ENCODE results near the gene CS. TPM values are rescaled to one million over a fixed set of nuclear protein-coding genes. Genes with fewer than 3 reads are reported as not detected.

CS gene
- 121 and 149 TPM in 2 replicates for polyA plus RNA-seq (2012; rRNA removed)
- 100 and 110 TPM in 2 replicates for polyA plus RNA-seq (2012; cell fraction: cytosol; rRNA removed)
- 127 and 172 TPM in 2 replicates for polyA plus RNA-seq (2012; cell fraction: nucleus; rRNA removed)

DNA sequence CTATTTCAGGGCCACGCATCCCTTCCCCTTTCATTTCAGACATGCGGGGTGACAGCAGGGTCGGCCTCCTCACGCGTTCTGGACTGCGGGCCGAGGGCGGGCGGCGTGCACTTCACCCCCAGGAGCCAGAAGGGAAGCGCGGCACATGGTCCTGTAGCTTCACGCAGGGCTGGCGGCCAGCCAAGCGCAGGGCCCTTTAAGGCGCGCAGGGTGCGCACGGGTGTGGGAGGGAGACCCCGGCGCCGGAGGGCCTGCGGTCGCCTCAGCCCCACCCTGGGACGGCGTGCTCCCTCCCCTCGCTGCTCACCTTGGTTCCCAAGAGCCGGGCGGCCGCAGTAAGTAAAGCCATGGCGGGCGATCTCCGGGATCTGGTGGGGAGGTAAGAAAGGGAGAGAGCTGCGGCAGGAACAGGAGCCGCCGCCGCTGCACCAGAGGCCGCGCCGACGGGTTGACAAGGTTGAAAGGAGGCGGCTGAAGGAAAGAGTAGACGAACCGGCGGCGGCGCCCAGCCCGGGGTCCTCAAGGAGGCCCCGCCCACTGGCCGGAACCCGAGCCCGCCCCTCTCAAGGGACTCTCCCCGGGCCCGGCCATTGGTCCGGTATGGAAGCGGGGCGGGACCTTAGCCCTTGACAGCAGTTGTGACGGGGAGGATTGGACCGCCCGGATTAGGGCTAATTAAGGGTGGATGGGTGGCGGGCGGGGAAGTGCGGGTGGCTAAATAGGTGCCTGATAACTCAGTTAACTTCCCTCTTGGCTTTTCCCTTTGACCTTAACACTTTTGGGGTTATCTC lies at the start of gene CS:
Gene CS (minus strand): TSS at position 478 of the 791 bp plus-strand sequence. CDS start 129 bp downstream, at position 349.
- Histone ChIP-seq H3K79me2 (ENCODE audit: insufficient read depth) (peaks cover 64% of the 10 kb centered on the region), H3K36me3 (replicated peaks in 1 of 2; ENCODE audit: control insufficient read depth in 1 of 2, insufficient read depth in 2 of 2, low read length in 1 of 2) (peaks cover 4 to 28% of the 10 kb centered on the region in 2 experiments), H3K27ac (ENCODE audit: low read depth in 2 of 2, low read length in 1 of 2) (peak within 1 kb of the TSS; percentile 83 to 85), H3K4me2 (peak within 1 kb of the TSS; percentile 96), H3F3A (replicated peaks; ENCODE audit: insufficient read depth) (peaks cover 34% of the 10 kb centered on the region), H4K20me1 (ENCODE audit: insufficient read depth) (peaks cover 35% of the 10 kb centered on the region), H3K4me1 (ENCODE audit: control insufficient read depth in 1 of 2, insufficient read depth in 2 of 2, low read depth in 1 of 2, low read length in 1 of 2) (peaks cover 14 to 27% of the 10 kb centered on the region in 2 experiments; a peak in 2 of 4 replicates), H2AFZ (ENCODE audit: low read depth) (peak within 1 kb of the TSS; percentile 83), H3K9ac (peak within 1 kb of the TSS; percentile 92), H3K27me3 (ENCODE audit: insufficient read depth) (no peaks in the 10 kb centered on the region), H3K9me3 (no peaks in the 10 kb centered on the region), H3K4me3 (ENCODE audit: low read depth in 2 of 2, low read length in 1 of 2) (peak within 1 kb of the TSS; percentile 78 to 92), H3K9me2 (no peaks in the 10 kb centered on the region)
- ChIA-PET CTCF (interaction anchor here (0.6 to 1.6 kb wide), 4 partner anchors 13 to 277 kb away, joined by 3 to 5 read pairs (median 4); partner anchors contain the start of genes ANKRD52 and SMARCC2), POLR2A (interaction anchor here (1.0 to 2.2 kb wide), 4 partner anchors 16 to 326 kb away, joined by 3 to 12 read pairs (median 4); partner anchors contain the start of genes CNPY2, COQ10A, RAB5B and STAT2)
- peak; percentile 97 for DNase-seq
- WGBS (ENCODE audit: low lambda C conversion rate), result 2% methylated on average over 22 of the region's 63 CpGs
- TF ChIP-seq RFX5 (IDR thresholded peaks at IDR 0.05; ENCODE audit: low read length) (no peak), GABPA (IDR thresholded peaks at IDR 0.05; ENCODE audit: low read depth) (peak; percentile 69), RXRA (IDR thresholded peaks at IDR 0.05; ENCODE audit: borderline replicate concordance, low read depth) (no peak; the same call in 1 of the 2 replicates), ELF1 (IDR thresholded peaks at IDR 0.05) (no peak), NRF1 (IDR thresholded peaks at IDR 0.05; ENCODE audit: low read depth, low read length) (no peak), MEF2A (IDR thresholded peaks at IDR 0.05; ENCODE audit: borderline replicate concordance, low read depth) (no peak), NFIC (IDR thresholded peaks at IDR 0.05; ENCODE audit: borderline replicate concordance) (peak; percentile 96), CHD2 (IDR thresholded peaks at IDR 0.05; ENCODE audit: low read length, partially characterized antibody) (peak; percentile 56), EZH2phosphoT487 (IDR thresholded peaks at IDR 0.05; ENCODE audit: borderline replicate concordance, low read depth) (no peak), SMC3 (IDR thresholded peaks at IDR 0.05; ENCODE audit: low read depth, low read length) (no peak), GATA2 (CRISPR knock-in tag; IDR thresholded peaks at IDR 0.05) (no peak), MXI1 (IDR thresholded peaks at IDR 0.05; ENCODE audit: low read depth, low read length) (peak; percentile 95), RAD21 (IDR thresholded peaks at IDR 0.05; ENCODE audit: low read length) (no peak), EP300 (IDR thresholded peaks at IDR 0.05; ENCODE audit: borderline replicate concordance in 1 of 2, low read depth in 1 of 2, low read length in 1 of 2) (no peak), YY1 (IDR thresholded peaks at IDR 0.05; ENCODE audit: low read depth) (peak; percentile 41; the same call in 1 of the 2 replicates), SIN3A (IDR thresholded peaks at IDR 0.05; ENCODE audit: borderline replicate concordance, low read depth, low read length) (peak; percentile 36), TCF12 (IDR thresholded peaks at IDR 0.05) (peak; percentile 3; the same call in 1 of the 2 replicates), FOSL2 (IDR thresholded peaks at IDR 0.05; ENCODE audit: borderline replicate concordance, low read depth) (no peak), JUND (IDR thresholded peaks at IDR 0.05) (no peak)
- TF ChIP-seq, protein P1, sequence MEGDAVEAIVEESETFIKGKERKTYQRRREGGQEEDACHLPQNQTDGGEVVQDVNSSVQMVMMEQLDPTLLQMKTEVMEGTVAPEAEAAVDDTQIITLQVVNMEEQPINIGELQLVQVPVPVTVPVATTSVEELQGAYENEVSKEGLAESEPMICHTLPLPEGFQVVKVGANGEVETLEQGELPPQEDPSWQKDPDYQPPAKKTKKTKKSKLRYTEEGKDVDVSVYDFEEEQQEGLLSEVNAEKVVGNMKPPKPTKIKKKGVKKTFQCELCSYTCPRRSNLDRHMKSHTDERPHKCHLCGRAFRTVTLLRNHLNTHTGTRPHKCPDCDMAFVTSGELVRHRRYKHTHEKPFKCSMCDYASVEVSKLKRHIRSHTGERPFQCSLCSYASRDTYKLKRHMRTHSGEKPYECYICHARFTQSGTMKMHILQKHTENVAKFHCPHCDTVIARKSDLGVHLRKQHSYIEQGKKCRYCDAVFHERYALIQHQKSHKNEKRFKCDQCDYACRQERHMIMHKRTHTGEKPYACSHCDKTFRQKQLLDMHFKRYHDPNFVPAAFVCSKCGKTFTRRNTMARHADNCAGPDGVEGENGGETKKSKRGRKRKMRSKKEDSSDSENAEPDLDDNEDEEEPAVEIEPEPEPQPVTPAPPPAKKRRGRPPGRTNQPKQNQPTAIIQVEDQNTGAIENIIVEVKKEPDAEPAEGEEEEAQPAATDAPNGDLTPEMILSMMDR (IDR thresholded peaks at IDR 0.05), result no peak
- TF ChIP-seq, protein P2, sequence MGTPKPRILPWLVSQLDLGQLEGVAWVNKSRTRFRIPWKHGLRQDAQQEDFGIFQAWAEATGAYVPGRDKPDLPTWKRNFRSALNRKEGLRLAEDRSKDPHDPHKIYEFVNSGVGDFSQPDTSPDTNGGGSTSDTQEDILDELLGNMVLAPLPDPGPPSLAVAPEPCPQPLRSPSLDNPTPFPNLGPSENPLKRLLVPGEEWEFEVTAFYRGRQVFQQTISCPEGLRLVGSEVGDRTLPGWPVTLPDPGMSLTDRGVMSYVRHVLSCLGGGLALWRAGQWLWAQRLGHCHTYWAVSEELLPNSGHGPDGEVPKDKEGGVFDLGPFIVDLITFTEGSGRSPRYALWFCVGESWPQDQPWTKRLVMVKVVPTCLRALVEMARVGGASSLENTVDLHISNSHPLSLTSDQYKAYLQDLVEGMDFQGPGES (IDR thresholded peaks at IDR 0.05; ENCODE audit: low read depth, low read length), result 0 out of 2 replicates have a peak, but pooled peaks have one; percentile 23
- TF ChIP-seq, protein P3, sequence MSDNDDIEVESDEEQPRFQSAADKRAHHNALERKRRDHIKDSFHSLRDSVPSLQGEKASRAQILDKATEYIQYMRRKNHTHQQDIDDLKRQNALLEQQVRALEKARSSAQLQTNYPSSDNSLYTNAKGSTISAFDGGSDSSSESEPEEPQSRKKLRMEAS (IDR thresholded peaks at IDR 0.05; ENCODE audit: low read depth), result peak; percentile 89
- TF ChIP-seq, protein P4, sequence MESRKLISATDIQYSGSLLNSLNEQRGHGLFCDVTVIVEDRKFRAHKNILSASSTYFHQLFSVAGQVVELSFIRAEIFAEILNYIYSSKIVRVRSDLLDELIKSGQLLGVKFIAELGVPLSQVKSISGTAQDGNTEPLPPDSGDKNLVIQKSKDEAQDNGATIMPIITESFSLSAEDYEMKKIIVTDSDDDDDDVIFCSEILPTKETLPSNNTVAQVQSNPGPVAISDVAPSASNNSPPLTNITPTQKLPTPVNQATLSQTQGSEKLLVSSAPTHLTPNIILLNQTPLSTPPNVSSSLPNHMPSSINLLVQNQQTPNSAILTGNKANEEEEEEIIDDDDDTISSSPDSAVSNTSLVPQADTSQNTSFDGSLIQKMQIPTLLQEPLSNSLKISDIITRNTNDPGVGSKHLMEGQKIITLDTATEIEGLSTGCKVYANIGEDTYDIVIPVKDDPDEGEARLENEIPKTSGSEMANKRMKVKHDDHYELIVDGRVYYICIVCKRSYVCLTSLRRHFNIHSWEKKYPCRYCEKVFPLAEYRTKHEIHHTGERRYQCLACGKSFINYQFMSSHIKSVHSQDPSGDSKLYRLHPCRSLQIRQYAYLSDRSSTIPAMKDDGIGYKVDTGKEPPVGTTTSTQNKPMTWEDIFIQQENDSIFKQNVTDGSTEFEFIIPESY (IDR thresholded peaks at IDR 0.05; ENCODE audit: borderline replicate concordance, low read depth), result no peak
- TF ChIP-seq, protein P5, sequence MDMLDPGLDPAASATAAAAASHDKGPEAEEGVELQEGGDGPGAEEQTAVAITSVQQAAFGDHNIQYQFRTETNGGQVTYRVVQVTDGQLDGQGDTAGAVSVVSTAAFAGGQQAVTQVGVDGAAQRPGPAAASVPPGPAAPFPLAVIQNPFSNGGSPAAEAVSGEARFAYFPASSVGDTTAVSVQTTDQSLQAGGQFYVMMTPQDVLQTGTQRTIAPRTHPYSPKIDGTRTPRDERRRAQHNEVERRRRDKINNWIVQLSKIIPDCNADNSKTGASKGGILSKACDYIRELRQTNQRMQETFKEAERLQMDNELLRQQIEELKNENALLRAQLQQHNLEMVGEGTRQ (IDR thresholded peaks at IDR 0.05; ENCODE audit: borderline replicate concordance, low read depth, low read length), result no peak
- TF ChIP-seq, protein P6, sequence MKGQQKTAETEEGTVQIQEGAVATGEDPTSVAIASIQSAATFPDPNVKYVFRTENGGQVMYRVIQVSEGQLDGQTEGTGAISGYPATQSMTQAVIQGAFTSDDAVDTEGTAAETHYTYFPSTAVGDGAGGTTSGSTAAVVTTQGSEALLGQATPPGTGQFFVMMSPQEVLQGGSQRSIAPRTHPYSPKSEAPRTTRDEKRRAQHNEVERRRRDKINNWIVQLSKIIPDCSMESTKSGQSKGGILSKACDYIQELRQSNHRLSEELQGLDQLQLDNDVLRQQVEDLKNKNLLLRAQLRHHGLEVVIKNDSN (IDR thresholded peaks at IDR 0.05; ENCODE audit: borderline replicate concordance, low read depth), result no peak

All from SK-N-SH (cell line).